Omental fat pad (tissue), 4 donors: Measurements from ENCODE around the gene CPSF6. TPM values are rescaled to one million over a fixed set of nuclear protein-coding genes. Genes with fewer than 3 reads are reported as not detected.
A peak's percentile ranks its signal among the peaks of the same experiment; 100 is the strongest.
"Not testable (repeated sequence)": the region's sequence is repeated elsewhere in the genome, so short reads cannot be mapped to it uniquely, and the experiment has no call there.

Source experiments
- ATAC-seq: fragments of 150-250 bp; one replicate; pipeline ENCODE4 v1.9.1; 2016; ENCODE audit warnings: mild to moderate bottlenecking, moderate library complexity; ENCODE audit not compliant: low FRiP score
- DNase-seq: peaks from one replicate; pipeline ENCODE4 v3.0.0-alpha.2; 2019; ENCODE audit warnings: low spot score
- total RNA-seq, 4 donors: library from RNA; depleted of rRNA; stranded (reverse); fragments of >200 nt; gene quantifications; one replicate each; pipeline ENCODE4 v1.1.0, GENCODE V29; 2016
- TF ChIP-seq, protein P1 (sequence below), 3 donors: fragments of 450-650 bp; IDR thresholded peaks; one replicate each; pipeline ENCODE4 v1.5.1; 2016 to 2017; ENCODE audit warnings: antibody characterized with exemption in 3 of 3, mild to moderate bottlenecking in 3 of 3, moderate library complexity in 2 of 3

CPSF6 gene, protein sequence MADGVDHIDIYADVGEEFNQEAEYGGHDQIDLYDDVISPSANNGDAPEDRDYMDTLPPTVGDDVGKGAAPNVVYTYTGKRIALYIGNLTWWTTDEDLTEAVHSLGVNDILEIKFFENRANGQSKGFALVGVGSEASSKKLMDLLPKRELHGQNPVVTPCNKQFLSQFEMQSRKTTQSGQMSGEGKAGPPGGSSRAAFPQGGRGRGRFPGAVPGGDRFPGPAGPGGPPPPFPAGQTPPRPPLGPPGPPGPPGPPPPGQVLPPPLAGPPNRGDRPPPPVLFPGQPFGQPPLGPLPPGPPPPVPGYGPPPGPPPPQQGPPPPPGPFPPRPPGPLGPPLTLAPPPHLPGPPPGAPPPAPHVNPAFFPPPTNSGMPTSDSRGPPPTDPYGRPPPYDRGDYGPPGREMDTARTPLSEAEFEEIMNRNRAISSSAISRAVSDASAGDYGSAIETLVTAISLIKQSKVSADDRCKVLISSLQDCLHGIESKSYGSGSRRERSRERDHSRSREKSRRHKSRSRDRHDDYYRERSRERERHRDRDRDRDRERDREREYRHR
- total RNA-seq, result 10 to 100 TPM; 23.7 to 37.3 (median 28.0) TPM

DNA sequence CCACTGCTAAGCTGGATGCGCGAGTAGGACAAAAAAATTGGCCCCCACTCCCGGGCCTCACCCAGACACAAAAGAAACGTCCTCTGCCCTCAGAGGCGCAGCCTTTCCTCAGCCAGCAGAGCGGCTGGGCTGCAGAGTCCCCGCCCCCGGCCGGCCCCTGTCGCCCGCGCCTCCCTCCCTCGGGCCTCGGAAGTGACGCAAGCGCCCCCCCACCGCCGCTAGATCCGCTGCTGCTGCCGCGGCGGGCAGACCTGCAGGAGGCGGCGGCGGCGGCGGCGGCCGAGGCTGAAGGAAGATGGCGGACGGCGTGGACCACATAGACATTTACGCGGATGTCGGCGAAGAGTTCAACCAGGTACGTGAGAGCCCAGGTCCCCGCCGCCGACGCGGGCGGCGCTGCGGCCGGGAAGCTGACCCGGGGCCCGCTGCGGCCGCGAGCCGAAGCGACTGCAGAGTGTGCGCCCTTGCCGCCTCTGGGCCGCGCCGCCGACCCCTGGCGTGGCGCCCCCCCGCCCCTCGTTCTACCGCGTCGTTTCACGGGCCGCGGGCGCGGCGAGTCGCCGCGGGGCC is at the start of gene CPSF6:
CPSF6 (plus strand) TSS at position 218 of the 570 bp plus-strand sequence; CDS start at position 296, 78 bp downstream.
- ATAC-seq (peak; percentile 99), DNase-seq (peak; percentile 81)
- TF ChIP-seq, protein P1, sequence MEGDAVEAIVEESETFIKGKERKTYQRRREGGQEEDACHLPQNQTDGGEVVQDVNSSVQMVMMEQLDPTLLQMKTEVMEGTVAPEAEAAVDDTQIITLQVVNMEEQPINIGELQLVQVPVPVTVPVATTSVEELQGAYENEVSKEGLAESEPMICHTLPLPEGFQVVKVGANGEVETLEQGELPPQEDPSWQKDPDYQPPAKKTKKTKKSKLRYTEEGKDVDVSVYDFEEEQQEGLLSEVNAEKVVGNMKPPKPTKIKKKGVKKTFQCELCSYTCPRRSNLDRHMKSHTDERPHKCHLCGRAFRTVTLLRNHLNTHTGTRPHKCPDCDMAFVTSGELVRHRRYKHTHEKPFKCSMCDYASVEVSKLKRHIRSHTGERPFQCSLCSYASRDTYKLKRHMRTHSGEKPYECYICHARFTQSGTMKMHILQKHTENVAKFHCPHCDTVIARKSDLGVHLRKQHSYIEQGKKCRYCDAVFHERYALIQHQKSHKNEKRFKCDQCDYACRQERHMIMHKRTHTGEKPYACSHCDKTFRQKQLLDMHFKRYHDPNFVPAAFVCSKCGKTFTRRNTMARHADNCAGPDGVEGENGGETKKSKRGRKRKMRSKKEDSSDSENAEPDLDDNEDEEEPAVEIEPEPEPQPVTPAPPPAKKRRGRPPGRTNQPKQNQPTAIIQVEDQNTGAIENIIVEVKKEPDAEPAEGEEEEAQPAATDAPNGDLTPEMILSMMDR (IDR thresholded peaks at IDR 0.05), result no peak

DNA sequence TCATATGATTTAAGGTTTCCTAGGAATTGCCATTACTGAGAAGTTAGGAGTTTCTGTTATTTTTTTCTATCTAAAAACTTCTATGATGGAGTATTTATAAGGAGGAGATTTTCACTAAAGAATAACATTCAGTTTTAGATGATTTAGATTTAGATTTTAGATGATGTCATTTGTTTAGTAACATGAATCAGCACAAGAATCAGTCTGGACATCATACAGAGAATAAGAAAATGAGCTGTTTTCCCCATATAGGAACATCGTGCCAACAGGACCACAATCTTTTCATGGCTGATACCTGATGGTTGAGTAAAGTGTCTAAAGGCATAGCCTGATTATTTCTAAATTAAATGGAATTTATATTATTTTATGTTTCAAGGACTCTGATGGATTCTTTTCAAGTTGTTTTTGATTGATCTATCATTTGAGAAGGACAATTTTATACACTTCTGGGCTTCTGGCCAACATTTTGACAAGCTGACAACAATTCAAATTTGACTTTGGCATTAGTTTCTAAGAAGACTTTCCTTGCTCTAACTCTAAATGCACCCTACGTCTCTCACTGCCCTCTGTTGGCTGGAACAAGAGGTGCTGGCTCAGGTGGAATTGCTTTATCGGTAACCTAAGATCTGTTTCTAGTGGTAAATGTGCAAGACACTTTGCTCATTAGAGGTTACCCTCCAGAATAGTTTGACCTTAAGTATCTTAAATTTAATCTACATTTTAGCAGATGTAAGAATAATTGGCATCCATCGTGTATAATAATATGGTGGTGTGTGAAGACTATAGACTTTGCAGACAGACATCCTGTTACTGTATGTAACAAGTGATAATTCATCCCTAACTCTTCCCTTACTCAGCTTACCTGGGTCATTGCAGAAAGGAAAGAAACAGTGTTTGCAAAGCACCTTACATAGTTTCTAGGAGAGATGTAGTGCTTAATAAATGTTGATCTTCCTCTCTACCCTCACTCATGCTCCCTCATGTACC is 42.8 kb upstream of the CPSF6 start:
- DNase-seq (no peak), ATAC-seq (no peak)
- TF ChIP-seq, protein P1 (IDR thresholded peaks at IDR 0.05), result no peak

DNA sequence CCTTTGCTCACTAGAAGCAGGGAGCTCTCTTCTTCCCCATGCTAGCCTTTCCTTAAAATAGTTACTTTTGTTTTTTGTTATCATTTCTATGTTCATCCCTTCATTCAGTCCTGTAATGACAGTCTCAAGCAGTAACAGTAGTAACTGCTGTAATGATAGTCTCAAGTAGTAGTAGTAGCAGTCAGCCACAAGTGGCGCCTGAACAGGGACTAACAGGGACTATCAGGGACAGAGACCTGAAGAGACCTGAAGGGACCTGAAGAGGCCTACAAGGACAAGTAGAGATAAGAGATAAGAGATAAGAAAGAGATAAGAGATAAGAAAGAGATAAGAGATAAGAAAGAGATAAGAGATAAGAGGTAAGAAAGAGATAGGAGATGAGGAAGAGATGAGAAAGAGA is 39.4 kb upstream of the CPSF6 start:
- ATAC-seq, DNase-seq: not testable (repeated sequence)

DNA sequence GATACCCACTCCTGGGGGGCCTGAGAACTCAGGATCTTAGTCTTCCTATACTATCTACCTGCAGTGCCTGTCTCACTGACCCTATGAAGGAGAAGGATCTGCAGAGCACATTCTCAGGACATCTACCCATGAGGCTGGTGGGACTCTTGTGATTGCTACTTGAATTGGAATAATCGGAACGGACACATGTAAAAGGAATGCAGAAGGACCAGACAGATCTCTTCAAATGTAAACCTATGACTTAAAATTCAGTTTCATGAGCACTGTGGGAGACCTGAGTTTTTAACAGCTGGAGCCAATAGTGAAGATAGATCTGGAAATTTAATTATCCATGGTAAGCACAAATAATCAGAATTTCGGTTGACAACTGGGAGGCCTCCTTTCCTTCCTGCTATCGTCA is 35.2 kb upstream of the CPSF6 start:
- DNase-seq, result no peak
- no peak for ATAC-seq
- TF ChIP-seq, protein P1 (IDR thresholded peaks at IDR 0.05), result no peak

DNA sequence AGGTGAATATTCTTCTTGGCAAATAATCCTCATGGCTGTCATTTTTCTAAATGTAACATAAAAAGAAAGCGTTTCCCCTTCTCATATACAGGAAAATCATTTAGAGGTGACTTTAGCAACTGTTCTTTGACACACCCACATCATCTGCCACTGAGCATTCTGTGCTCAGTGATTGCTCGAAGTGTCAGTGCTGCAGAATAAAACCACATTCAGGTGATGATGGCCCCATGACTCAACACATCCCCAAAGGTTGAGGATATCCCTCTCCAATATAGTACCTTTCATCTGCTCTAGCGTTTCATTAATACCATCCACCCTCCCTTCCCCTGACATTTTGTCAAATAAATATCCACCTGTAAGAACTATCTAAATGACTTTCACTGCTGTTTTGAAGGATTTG is 28.7 kb upstream of the CPSF6 start:
- TF ChIP-seq, protein P1 (IDR thresholded peaks at IDR 0.05), result no peak
- no peak for ATAC-seq

DNA sequence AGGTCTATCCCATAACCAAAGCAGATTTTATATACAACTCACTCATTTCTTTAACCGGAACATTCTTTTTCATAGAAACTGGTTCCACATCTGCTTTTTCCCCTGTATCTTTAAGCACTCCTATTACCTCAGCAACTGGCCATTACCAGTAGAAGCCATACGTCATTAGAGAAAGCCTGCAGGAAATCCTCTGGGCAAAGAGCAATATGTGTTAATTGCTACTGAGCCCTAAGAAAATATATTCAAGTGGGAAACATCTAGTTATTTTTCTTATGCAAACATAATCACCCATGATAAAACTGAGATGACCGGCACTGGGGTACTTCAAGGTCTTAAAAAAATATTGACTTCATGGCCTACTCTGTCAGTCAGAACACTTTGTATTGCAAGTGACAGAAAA is 28.2 kb upstream of the CPSF6 start:
- DNase-seq (no peak), ATAC-seq (no peak)
- TF ChIP-seq, protein P1 (IDR thresholded peaks at IDR 0.05), result no peak

More for the DNA sequence above, 28.7 kb upstream of the CPSF6 start:
- no peak for DNase-seq

DNA sequence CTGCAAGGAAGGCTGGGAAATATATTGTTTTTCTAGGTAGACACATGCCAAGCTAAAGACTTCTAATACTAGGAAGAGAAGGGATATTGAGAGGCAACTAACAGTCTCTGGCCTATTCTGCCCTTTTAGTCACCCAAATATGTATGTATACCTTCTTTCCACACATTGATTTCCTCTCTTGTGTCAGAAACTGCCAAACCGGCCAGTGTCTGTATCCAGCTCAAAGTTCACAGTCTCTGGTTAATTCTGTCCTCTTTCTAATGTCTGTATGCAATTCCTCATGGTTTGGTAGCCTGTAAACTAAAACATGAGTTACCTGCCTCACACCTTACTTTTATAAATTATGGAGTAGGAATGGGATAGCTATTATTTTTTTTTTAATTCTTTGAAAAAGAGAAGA is 25.2 kb upstream of the CPSF6 start:
- ATAC-seq, result no peak
- DNase-seq, result no peak
- TF ChIP-seq, protein P1 (IDR thresholded peaks at IDR 0.05), result no peak
